Adipocyte (in vitro differentiated cells): Measurements from ENCODE around the gene DMBX1.

ENCODE experiments used
- DNase-seq: peaks from one replicate; pipeline ENCODE4 v3.0.0-alpha.2; 2015; ENCODE audit warnings: low read depth
- H3K27me3 ChIP-seq: replicated peaks from 2 replicates; pipeline ENCODE4 v1.7.0; 2013; ENCODE audit warnings: mild to moderate bottlenecking, low read length, moderate library complexity; ENCODE audit not compliant: control insufficient read depth, insufficient read depth
- H3K36me3 ChIP-seq: 2 replicates; pipeline ENCODE4 v1.7.0; 2013; ENCODE audit warnings: low read length, mild to moderate bottlenecking, moderate library complexity; ENCODE audit not compliant: control insufficient read depth, insufficient read depth, severe bottlenecking
- H3K4me1 ChIP-seq: 2 replicates; pipeline ENCODE4 v1.7.0; 2013; ENCODE audit warnings: mild to moderate bottlenecking, low read length, moderate library complexity; ENCODE audit not compliant: control insufficient read depth, insufficient read depth
- H3K4me3 ChIP-seq: 2 replicates; pipeline ENCODE4 v1.7.0; 2013; ENCODE audit warnings: mild to moderate bottlenecking, low read length, moderate library complexity
- H3K9ac ChIP-seq: 2 replicates; pipeline ENCODE4 v1.7.0; 2013; ENCODE audit warnings: mild to moderate bottlenecking, low read length, moderate library complexity
- H3K9me3 ChIP-seq: 2 replicates; pipeline ENCODE4 v1.7.0; 2013; ENCODE audit warnings: mild to moderate bottlenecking, low read length, moderate library complexity; ENCODE audit not compliant: control insufficient read depth

Gene DMBX1

GRCh38 chr1:46522969-46523320, 33.3 kb downstream of the DMBX1 start:
- peaks cover 42% of the 10 kb centered on the region for H3K4me1 ChIP-seq
- no peak for DNase-seq

GRCh38 chr1:46523496-46524353, 34.1 kb downstream of the DMBX1 start:
- H3K4me1 ChIP-seq: peaks cover 42% of the 10 kb centered on the region
- no peak for DNase-seq
- no peak overlapping the region for H3K9ac ChIP-seq
- H3K9me3 ChIP-seq: no peaks in the 10 kb centered on the region
- no peaks in the 10 kb centered on the region for H3K36me3 ChIP-seq
- H3K27me3 ChIP-seq: peaks cover 37% of the 10 kb centered on the region
- H3K4me3 ChIP-seq: no peak overlapping the region

More at GRCh38 chr1:46522969-46523320, 33.3 kb downstream of the DMBX1 start:
- Histone ChIP-seq H3K9ac (no peak overlapping the region), H3K4me3 (peak overlapping the region; percentile 28), H3K36me3 (no peaks in the 10 kb centered on the region), H3K9me3 (no peaks in the 10 kb centered on the region), H3K27me3 (peaks cover 36% of the 10 kb centered on the region)

- Histone ChIP-seq H3K9ac (no peak overlapping the region), H3K4me3 (no peak overlapping the region), H3K27me3 (peaks cover 41% of the 10 kb centered on the region), H3K9me3 (no peaks in the 10 kb centered on the region), H3K4me1 (peaks cover 39% of the 10 kb centered on the region), H3K36me3 (no peaks in the 10 kb centered on the region)
- DNase-seq: no peak
These were observed 35.2 kb downstream of the DMBX1 start for GRCh38 chr1:46524843-46525242.

- no peaks in the 10 kb centered on the region for H3K9me3 ChIP-seq
- H3K9ac ChIP-seq: no peak overlapping the region
- no peak overlapping the region for H3K4me3 ChIP-seq
- no peak for DNase-seq
- peaks cover 33% of the 10 kb centered on the region for H3K4me1 ChIP-seq
- H3K27me3 ChIP-seq: peaks cover 45% of the 10 kb centered on the region
- H3K36me3 ChIP-seq: no peaks in the 10 kb centered on the region
These were observed 35.8 kb downstream of the DMBX1 start for GRCh38 chr1:46525253-46525983.

GRCh38 chr1:46526013-46526690, 36.5 kb downstream of the DMBX1 start:
- DNase-seq: no peak

GRCh38 chr1:46526691-46527291, 37.2 kb downstream of the DMBX1 start:
- DNase-seq: no peak
- Histone ChIP-seq H3K4me3 (no peak overlapping the region), H3K9ac (no peak overlapping the region), H3K27me3 (peaks cover 57% of the 10 kb centered on the region), H3K36me3 (no peaks in the 10 kb centered on the region), H3K9me3 (no peaks in the 10 kb centered on the region), H3K4me1 (peaks cover 19% of the 10 kb centered on the region)

More at GRCh38 chr1:46526013-46526690, 36.5 kb downstream of the DMBX1 start:
- Histone ChIP-seq H3K27me3 (peaks cover 52% of the 10 kb centered on the region), H3K9me3 (no peaks in the 10 kb centered on the region), H3K36me3 (no peaks in the 10 kb centered on the region), H3K4me3 (no peak overlapping the region), H3K9ac (no peak overlapping the region), H3K4me1 (peaks cover 26% of the 10 kb centered on the region)

- peaks cover 11% of the 10 kb centered on the region for H3K4me1 ChIP-seq
- no peak overlapping the region for H3K9ac ChIP-seq
- no peak overlapping the region for H3K4me3 ChIP-seq
- H3K36me3 ChIP-seq: no peaks in the 10 kb centered on the region
- peaks cover 65% of the 10 kb centered on the region for H3K27me3 ChIP-seq
- H3K9me3 ChIP-seq: no peaks in the 10 kb centered on the region
- peak; percentile 92 for DNase-seq
These were observed 38.0 kb downstream of the DMBX1 start for GRCh38 chr1:46527474-46528296.

GRCh38 chr1:46528297-46528955, 38.8 kb downstream of the DMBX1 start:
- no peak overlapping the region for H3K4me3 ChIP-seq
- H3K27me3 ChIP-seq: peaks cover 65% of the 10 kb centered on the region
- no peaks in the 10 kb centered on the region for H3K9me3 ChIP-seq
- H3K36me3 ChIP-seq: no peaks in the 10 kb centered on the region
- no peak overlapping the region for H3K9ac ChIP-seq
- peaks cover 6% of the 10 kb centered on the region for H3K4me1 ChIP-seq
- peak; percentile 32 for DNase-seq

- peaks cover 70% of the 10 kb centered on the region for H3K27me3 ChIP-seq
- no peaks in the 10 kb centered on the region for H3K36me3 ChIP-seq
- H3K4me3 ChIP-seq: no peak overlapping the region
- peaks cover 6% of the 10 kb centered on the region for H3K4me1 ChIP-seq
- H3K9me3 ChIP-seq: no peaks in the 10 kb centered on the region
- no peak overlapping the region for H3K9ac ChIP-seq
- no peak for DNase-seq
These were observed 39.5 kb downstream of the DMBX1 start for GRCh38 chr1:46529031-46529630.

- Histone ChIP-seq H3K4me3 (no peak overlapping the region), H3K27me3 (peaks cover 66% of the 10 kb centered on the region), H3K9ac (no peak overlapping the region), H3K4me1 (peaks cover 6% of the 10 kb centered on the region), H3K36me3 (no peaks in the 10 kb centered on the region), H3K9me3 (no peaks in the 10 kb centered on the region)
- no peak for DNase-seq
These were observed 40.7 kb downstream of the DMBX1 start for GRCh38 chr1:46530311-46530710.
